ENCODE measurements around the gene MBL2. TPM values are rescaled to one million over a fixed set of nuclear protein-coding genes. Genes with fewer than 3 reads are reported as not detected.

Gene MBL2
- 100 to 1,000 TPM in 3 of 6 experiments, 10 to 100 TPM in 3; 56.4 to 173 (median 94.1) TPM for total RNA-seq
- long read RNA-seq, partial matches to known transcripts = 5 of 16 reads
- long read RNA-seq, other reads (novel, unspliced or antisense) = 8 of 16 reads

DNA sequence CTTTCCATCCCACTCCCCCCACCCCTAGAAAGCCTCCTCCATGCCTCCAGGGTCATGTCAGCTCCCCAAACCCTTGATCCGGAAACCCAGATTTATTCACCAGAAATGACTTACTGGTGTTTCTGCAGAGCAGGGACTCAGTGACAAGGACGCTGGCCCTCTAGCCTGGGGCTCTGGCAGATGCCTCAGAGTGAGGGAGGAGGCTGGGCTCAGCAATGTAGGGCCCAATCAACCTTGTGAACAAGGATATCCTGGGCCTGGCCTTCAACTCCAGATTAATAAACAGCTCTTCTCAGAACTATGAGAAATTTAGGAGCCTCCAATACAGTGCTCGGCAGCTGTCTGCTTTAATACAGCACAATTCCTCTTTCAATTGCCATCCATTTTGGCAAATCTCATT is at the start of gene MBL2:
TSS of gene MBL2 (minus strand) at position 162 of the 400 bp plus-strand sequence. CDS start 1,149 bp downstream, outside the sequence.
- Histone ChIP-seq H3K9me3 (no peaks in the 10 kb centered on the region), H3K4me1 (peaks cover 0 to 60% (median 17%) of the 10 kb centered on the region in 4 donors), H3K27ac (peak within 1 kb of the TSS; percentile 72 to 88 (median 78)), H3K27me3 (no peaks in the 10 kb centered on the region), H3K4me3 (peak within 1 kb of the TSS in 2 of 3 donors; percentile 53 to 65), H3K36me3 (no peaks in the 10 kb centered on the region)
- intact Hi-C loops (cut with DNase I) = no loop called here
- ATAC-seq = peak; percentile 17 to 52 (median 44)
- peak; percentile 39 to 82 (median 80) for DNase-seq
- 7% methylated on average over 2 of the region's 3 CpGs for WGBS (ENCODE audit: insufficient coverage, low coverage, low lambda C conversion rate, missing lambda C conversion rate)
- no peak for TF ChIP-seq POLR2A (IDR thresholded peaks at IDR 0.05)
- TF ChIP-seq, protein P1, sequence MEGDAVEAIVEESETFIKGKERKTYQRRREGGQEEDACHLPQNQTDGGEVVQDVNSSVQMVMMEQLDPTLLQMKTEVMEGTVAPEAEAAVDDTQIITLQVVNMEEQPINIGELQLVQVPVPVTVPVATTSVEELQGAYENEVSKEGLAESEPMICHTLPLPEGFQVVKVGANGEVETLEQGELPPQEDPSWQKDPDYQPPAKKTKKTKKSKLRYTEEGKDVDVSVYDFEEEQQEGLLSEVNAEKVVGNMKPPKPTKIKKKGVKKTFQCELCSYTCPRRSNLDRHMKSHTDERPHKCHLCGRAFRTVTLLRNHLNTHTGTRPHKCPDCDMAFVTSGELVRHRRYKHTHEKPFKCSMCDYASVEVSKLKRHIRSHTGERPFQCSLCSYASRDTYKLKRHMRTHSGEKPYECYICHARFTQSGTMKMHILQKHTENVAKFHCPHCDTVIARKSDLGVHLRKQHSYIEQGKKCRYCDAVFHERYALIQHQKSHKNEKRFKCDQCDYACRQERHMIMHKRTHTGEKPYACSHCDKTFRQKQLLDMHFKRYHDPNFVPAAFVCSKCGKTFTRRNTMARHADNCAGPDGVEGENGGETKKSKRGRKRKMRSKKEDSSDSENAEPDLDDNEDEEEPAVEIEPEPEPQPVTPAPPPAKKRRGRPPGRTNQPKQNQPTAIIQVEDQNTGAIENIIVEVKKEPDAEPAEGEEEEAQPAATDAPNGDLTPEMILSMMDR (IDR thresholded peaks at IDR 0.05) = no peak

- H3K27me3 ChIP-seq = no peaks in the 10 kb centered on the region
- WGBS (ENCODE audit: insufficient coverage, low coverage, low lambda C conversion rate, missing lambda C conversion rate) = 62% methylated on average over 1 of the region's 1 CpG
- intact Hi-C loops (cut with DNase I) = no loop called here
- DNase-seq = no peak
- H3K4me1 ChIP-seq = no peaks in the 10 kb centered on the region
- H3K4me3 ChIP-seq = no peak overlapping the region
- H3K9me3 ChIP-seq = no peaks in the 10 kb centered on the region
- no peak overlapping the region for H3K27ac ChIP-seq
- H3K36me3 ChIP-seq = no peaks in the 10 kb centered on the region
- TF ChIP-seq, protein P1 (IDR thresholded peaks at IDR 0.05) = no peak
- no peak for TF ChIP-seq POLR2A (IDR thresholded peaks at IDR 0.05)
- no peak for ATAC-seq
Measured at GRCh38 chr10:52820309-52820708, 47.7 kb upstream of the MBL2 start.

- intact Hi-C loops (cut with DNase I) = no loop called here
- ATAC-seq (peak; percentile 57 to 84 (median 70)), DNase-seq (no peak)
- Histone ChIP-seq H3K27me3 (no peaks in the 10 kb centered on the region), H3K4me1 (no peaks in the 10 kb centered on the region), H3K4me3 (no peak overlapping the region), H3K27ac (no peak overlapping the region), H3K9me3 (no peaks in the 10 kb centered on the region), H3K36me3 (no peaks in the 10 kb centered on the region)
- 34% methylated on average over 3 of the region's 3 CpGs for WGBS (ENCODE audit: insufficient coverage, low coverage, low lambda C conversion rate, missing lambda C conversion rate)
- TF ChIP-seq, protein P1 (IDR thresholded peaks at IDR 0.05) = peak; percentile 33 to 60 (median 49)
- TF ChIP-seq POLR2A (IDR thresholded peaks at IDR 0.05) = no peak
Measured at GRCh38 chr10:52818019-52818418, 45.4 kb upstream of the MBL2 start.

DNA sequence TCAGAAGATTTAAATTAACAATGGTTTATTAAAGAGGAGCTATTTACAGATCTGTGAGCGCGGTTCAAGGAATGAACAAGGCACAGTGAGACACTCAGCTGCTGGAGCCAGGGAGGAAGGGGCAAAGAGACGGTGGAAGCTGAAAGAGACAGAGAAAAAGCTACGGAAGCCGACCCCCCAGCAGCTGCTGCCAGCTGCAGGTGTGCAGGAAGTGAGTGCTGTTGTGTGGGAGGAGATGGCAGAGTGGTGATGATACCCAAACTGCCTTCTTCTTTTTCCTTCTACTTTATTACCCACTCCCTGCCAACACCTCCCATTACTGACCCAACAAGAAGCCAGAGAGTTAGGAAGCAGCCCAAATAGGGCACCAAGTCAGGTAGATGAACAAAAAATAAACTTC is 41.9 kb upstream of the MBL2 start:
- ATAC-seq (no peak), DNase-seq (no peak)
- Histone ChIP-seq H3K36me3 (no peaks in the 10 kb centered on the region), H3K27me3 (no peaks in the 10 kb centered on the region), H3K4me3 (no peak overlapping the region), H3K4me1 (no peaks in the 10 kb centered on the region), H3K27ac (no peak overlapping the region), H3K9me3 (no peaks in the 10 kb centered on the region)
- TF ChIP-seq, protein P1 (IDR thresholded peaks at IDR 0.05) = no peak
- TF ChIP-seq POLR2A (IDR thresholded peaks at IDR 0.05) = no peak
- WGBS (ENCODE audit: insufficient coverage, low coverage, low lambda C conversion rate, missing lambda C conversion rate) = 55% methylated on average over 5 of the region's 5 CpGs
- intact Hi-C loops (cut with DNase I) = no loop called here

DNA sequence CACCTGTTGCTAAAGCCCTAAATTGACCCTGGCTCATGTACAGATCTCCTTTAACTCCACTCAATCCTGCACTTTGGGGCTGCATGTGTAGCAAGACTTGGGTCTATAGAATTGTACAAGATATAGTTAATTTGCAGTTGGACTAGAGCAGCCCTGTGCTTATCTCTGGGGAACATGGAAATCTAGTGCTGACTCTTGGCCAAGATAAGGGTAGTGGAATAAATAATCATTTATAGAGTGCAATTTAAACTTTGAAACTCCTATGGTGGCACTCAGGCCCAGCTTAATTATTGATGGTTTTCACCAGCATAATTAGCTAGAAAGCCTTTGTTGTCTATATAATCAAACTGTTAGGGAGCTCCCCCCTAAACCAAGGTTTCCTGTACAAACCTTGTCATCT is 39.2 kb upstream of the MBL2 start:
- DNase-seq = no peak
- Histone ChIP-seq H3K36me3 (no peaks in the 10 kb centered on the region), H3K27ac (no peak overlapping the region), H3K4me3 (no peak overlapping the region), H3K27me3 (no peaks in the 10 kb centered on the region), H3K9me3 (no peaks in the 10 kb centered on the region), H3K4me1 (no peaks in the 10 kb centered on the region)
- no peak for TF ChIP-seq POLR2A (IDR thresholded peaks at IDR 0.05)
- TF ChIP-seq, protein P1 (IDR thresholded peaks at IDR 0.05) = no peak
- ATAC-seq = no peak
- intact Hi-C loops (cut with DNase I) = no loop called here
